LNCaP clone FGC (cell line): ENCODE data around the gene LYZL2.
"Not testable (repeated sequence)": the region's sequence is repeated elsewhere in the genome, so short reads cannot be mapped to it uniquely, and the experiment has no call there.

Experiments
- DNase-seq: peaks from one replicate; pipeline ENCODE4 v3.0.0-alpha.2; 2011; ENCODE audit warnings: low read depth
- H3K4me3 ChIP-seq: 2 replicates; pipeline ENCODE4 v1.5.1; 2011; ENCODE audit warnings: mild to moderate bottlenecking, low read depth, low read length, control low read depth
- CTCF ChIP-seq: IDR thresholded peaks from 2 replicates; pipeline ENCODE4 v1.5.1; 2012; ENCODE audit warnings: mild to moderate bottlenecking; ENCODE audit not compliant: control insufficient read depth, insufficient read depth; ENCODE audit errors: extremely low read depth

LYZL2 gene

GRCh38 chr10:30662814-30663213 lies 33.3 kb upstream of the LYZL2 start:
- H3K4me3 ChIP-seq: no peak overlapping the region
- DNase-seq: no peak
- TF ChIP-seq CTCF: no peak

- not testable (repeated sequence) for DNase-seq
Measured at GRCh38 chr10:30660314-30660713, 30.8 kb upstream of the LYZL2 start.

GRCh38 chr10:30656233-30656632 lies 26.7 kb upstream of the LYZL2 start:
- DNase-seq: no peak
- TF ChIP-seq CTCF: no peak
- no peak overlapping the region for H3K4me3 ChIP-seq

More at GRCh38 chr10:30660314-30660713, 30.8 kb upstream of the LYZL2 start:
- not testable (repeated sequence) for H3K4me3 ChIP-seq

GRCh38 chr10:30655001-30655400 lies 25.4 kb upstream of the LYZL2 start:
- not testable (repeated sequence) for DNase-seq, H3K4me3 ChIP-seq

GRCh38 chr10:30651470-30652397 lies 22.2 kb upstream of the LYZL2 start:
- not testable (repeated sequence) for H3K4me3 ChIP-seq, DNase-seq

- no peak overlapping the region for H3K4me3 ChIP-seq
- no peak for DNase-seq
- TF ChIP-seq CTCF: no peak
Measured at GRCh38 chr10:30647089-30647488, 17.5 kb upstream of the LYZL2 start.

- DNase-seq: no peak
- no peak overlapping the region for H3K4me3 ChIP-seq
- no peak for TF ChIP-seq CTCF
Measured at GRCh38 chr10:30645340-30645827, 15.8 kb upstream of the LYZL2 start.

GRCh38 chr10:30644408-30644861 lies 14.9 kb upstream of the LYZL2 start:
- DNase-seq, H3K4me3 ChIP-seq: not testable (repeated sequence)

- H3K4me3 ChIP-seq: not testable (repeated sequence)
- peak; percentile 17 for DNase-seq
Measured at GRCh38 chr10:30643557-30644199, 14.1 kb upstream of the LYZL2 start.

- not testable (repeated sequence) for H3K4me3 ChIP-seq, DNase-seq
Measured at GRCh38 chr10:30642856-30643255, 13.3 kb upstream of the LYZL2 start.
